GM21447 (cell line): Measurements from ENCODE around the gene SUN2.
A peak's percentile ranks its signal among the peaks of the same experiment; 100 is the strongest.

Source experiments
- ATAC-seq: cut with Tn5 transposase; IDR thresholded peaks from one replicate; pipeline ENCODE4 v1.9.1; 2021; ENCODE audit not compliant: unreplicated experiment

Gene SUN2

GRCh38 chr22:38718414-38718813 is 37.4 kb downstream of the SUN2 start:
- ATAC-seq = no peak

GRCh38 chr22:38717244-38717643 is 38.6 kb downstream of the SUN2 start:
- ATAC-seq = no peak

- ATAC-seq = no peak
These were observed 39.0 kb downstream of the SUN2 start for GRCh38 chr22:38716826-38717225.

- ATAC-seq = no peak
These were observed 39.5 kb downstream of the SUN2 start for GRCh38 chr22:38716271-38716670.

- no peak for ATAC-seq
These were observed 39.9 kb downstream of the SUN2 start for GRCh38 chr22:38715852-38716251.

GRCh38 chr22:38715176-38715764 is 40.5 kb downstream of the SUN2 start:
- ATAC-seq = no peak

GRCh38 chr22:38713921-38714320 is 41.9 kb downstream of the SUN2 start:
- no peak for ATAC-seq

- no peak for ATAC-seq
These were observed 43.2 kb downstream of the SUN2 start for GRCh38 chr22:38712486-38713207.

- no peak for ATAC-seq
These were observed 44.9 kb downstream of the SUN2 start for GRCh38 chr22:38710866-38711265.

GRCh38 chr22:38710351-38710750 is 45.4 kb downstream of the SUN2 start:
- no peak for ATAC-seq

GRCh38 chr22:38709306-38709705 is 46.5 kb downstream of the SUN2 start:
- no peak for ATAC-seq

- no peak for ATAC-seq
These were observed 47.8 kb downstream of the SUN2 start for GRCh38 chr22:38707984-38708383.

GRCh38 chr22:38707346-38707745 is 48.5 kb downstream of the SUN2 start:
- ATAC-seq = no peak

- no peak for ATAC-seq
These were observed 49.0 kb downstream of the SUN2 start for GRCh38 chr22:38706901-38707195.

- ATAC-seq = no peak
These were observed 49.5 kb downstream of the SUN2 start for GRCh38 chr22:38706101-38706900.

- peak; percentile 70 for ATAC-seq
These were observed 50.3 kb downstream of the SUN2 start, which contains the start of gene GTPBP1 for GRCh38 chr22:38705235-38706100. Gene GTPBP1, plus strand, starts transcription at chr22:38705944. Its CDS starts 12 bp downstream, at chr22:38705956.

- no peak for ATAC-seq
These were observed 51.1 kb downstream of the SUN2 start for GRCh38 chr22:38704654-38705234.

- ATAC-seq = peak; percentile 23
These were observed 54.8 kb downstream of the SUN2 start, which contains the start of gene JOSD1 for GRCh38 chr22:38700789-38701628. Gene JOSD1, minus strand, starts transcription at chr22:38700943. Its CDS starts 956 bp downstream, at chr22:38699987.

- ATAC-seq = peak; percentile 3
These were observed 55.5 kb downstream of the SUN2 start for GRCh38 chr22:38700270-38700788.
